Hepatocyte (in vitro differentiated cells): Measurements from ENCODE around the gene COL4A3. TPM values are rescaled to one million over a fixed set of nuclear protein-coding genes. Genes with fewer than 3 reads are reported as not detected.

ENCODE experiments used
- DNase-seq: peaks from one replicate; pipeline ENCODE4 v3.0.0-alpha.2; 2016; ENCODE audit warnings: low spot score
- H2AFZ ChIP-seq: fragments of 200-600 bp; sonication (generic); 2 replicates; pipeline ENCODE4 v1.6.0; 2016; ENCODE audit warnings: antibody characterized with exemption, mild to moderate bottlenecking
- H3K27ac ChIP-seq: fragments of 200-600 bp; sonication (generic); 2 replicates; pipeline ENCODE4 v1.5.1; 2016; ENCODE audit warnings: mild to moderate bottlenecking
- H3K27me3 ChIP-seq: fragments of 200-600 bp; sonication (generic); 2 replicates; pipeline ENCODE4 v1.6.1; 2016
- H3K36me3 ChIP-seq: fragments of 200-600 bp; sonication (generic); replicated peaks from 2 replicates; pipeline ENCODE4 v1.5.1; 2016; ENCODE audit warnings: low read depth; ENCODE audit not compliant: insufficient read depth
- H3K4me1 ChIP-seq: fragments of 200-600 bp; sonication (generic); 2 replicates; pipeline ENCODE4 v1.5.1; 2016; ENCODE audit warnings: mild to moderate bottlenecking, moderate library complexity; ENCODE audit not compliant: insufficient read depth
- H3K4me2 ChIP-seq: fragments of 200-600 bp; sonication (generic); 2 replicates; pipeline ENCODE4 v1.6.0; 2016
- H3K4me3 ChIP-seq: fragments of 200-600 bp; sonication (generic); 2 replicates; pipeline ENCODE4 v1.5.1; 2016; ENCODE audit warnings: mild to moderate bottlenecking
- H3K79me2 ChIP-seq: fragments of 200-600 bp; sonication (generic); 2 replicates; pipeline ENCODE4 v1.6.0; 2017; ENCODE audit warnings: mild to moderate bottlenecking
- H3K9me2 ChIP-seq: fragments of 200-600 bp; sonication (generic); replicated peaks from 2 replicates; pipeline ENCODE4 v1.6.0; 2017; ENCODE audit warnings: mild to moderate bottlenecking; ENCODE audit not compliant: insufficient read depth
- H3K9me3 ChIP-seq: fragments of 200-600 bp; sonication (generic); 2 replicates; pipeline ENCODE4 v1.5.1; 2016; ENCODE audit warnings: low read depth, mild to moderate bottlenecking
- H4K20me1 ChIP-seq: fragments of 200-600 bp; sonication (generic); 2 replicates; pipeline ENCODE4 v1.6.0; 2016; ENCODE audit warnings: mild to moderate bottlenecking; ENCODE audit not compliant: insufficient read depth, poor library complexity, severe bottlenecking
- CTCF ChIP-seq: fragments of 200-600 bp; sonication (generic); IDR thresholded peaks from 2 replicates; pipeline ENCODE4 v1.5.1; 2016; ENCODE audit warnings: antibody characterized with exemption, mild to moderate bottlenecking; ENCODE audit not compliant: poor library complexity
- EZH2 ChIP-seq: fragments of 200-600 bp; sonication (generic); IDR thresholded peaks from 2 replicates; pipeline ENCODE4 v1.6.1; 2016; ENCODE audit warnings: antibody characterized with exemption, mild to moderate bottlenecking, borderline replicate concordance
- EZH2phosphoT487 ChIP-seq: fragments of 200-600 bp; sonication (generic); IDR thresholded peaks from one replicate; pipeline ENCODE4 v1.6.1; 2018; ENCODE audit warnings: antibody characterized with exemption, mild to moderate bottlenecking, low read depth, moderate library complexity; ENCODE audit not compliant: unreplicated experiment, severe bottlenecking
- WGBS: methylation state at CpG from one replicate; pipeline ENCODE4 v1.1.6; 2016; ENCODE audit warnings: low lambda C conversion rate; ENCODE audit errors: missing lambda C conversion rate; 5-methylcytosine and 5-hydroxymethylcytosine counted together
- polyA plus RNA-seq: library from polyadenylated mRNA; unstranded; fragments of >200 nt; fragmentation: Nextera tagmentation; extraction: Ambion mirVana; gene quantifications from 2 replicates; pipeline ENCODE4 v1.2.1, GENCODE V29; 2016
- total RNA-seq: library from RNA; depleted of rRNA; stranded (reverse); fragments of >200 nt; gene quantifications from 2 replicates; pipeline ENCODE4 v1.2.3, GENCODE V29; 2014

COL4A3 gene
- total and polyA plus RNA-seq, 2 experiments from 2014 or later: 0.50 TPM; not detected in 1

GRCh38 chr2:227185615-227186232 is 21.3 kb downstream of the COL4A3 start:
- TF ChIP-seq CTCF (no peak), EZH2phosphoT487 (no peak), EZH2 (no peak)
- 93% methylated on average over 6 of the region's 6 CpGs for WGBS
- Histone ChIP-seq H3K36me3 (no peaks in the 10 kb centered on the region), H2AFZ (no peak overlapping the region), H3K4me2 (no peak overlapping the region), H3K4me1 (no peaks in the 10 kb centered on the region), H3K27ac (no peak overlapping the region), H3K4me3 (no peak overlapping the region), H3K27me3 (no peaks in the 10 kb centered on the region), H3K9me2 (no peaks in the 10 kb centered on the region), H3K79me2 (no peaks in the 10 kb centered on the region), H3K9me3 (no peaks in the 10 kb centered on the region), H4K20me1 (no peaks in the 10 kb centered on the region)
- DNase-seq: no peak

- Histone ChIP-seq H4K20me1 (no peaks in the 10 kb centered on the region), H3K36me3 (no peaks in the 10 kb centered on the region), H3K79me2 (no peaks in the 10 kb centered on the region), H3K4me3 (no peak overlapping the region), H3K4me2 (no peak overlapping the region), H3K27ac (no peak overlapping the region), H3K27me3 (no peaks in the 10 kb centered on the region), H3K4me1 (no peaks in the 10 kb centered on the region), H2AFZ (no peak overlapping the region), H3K9me3 (no peaks in the 10 kb centered on the region), H3K9me2 (no peaks in the 10 kb centered on the region)
- WGBS: 56% methylated on average over 1 of the region's 1 CpG
- no peak for DNase-seq
- no peak for TF ChIP-seq EZH2phosphoT487
Measured at GRCh38 chr2:227186751-227187150, 22.3 kb downstream of the COL4A3 start.

DNA sequence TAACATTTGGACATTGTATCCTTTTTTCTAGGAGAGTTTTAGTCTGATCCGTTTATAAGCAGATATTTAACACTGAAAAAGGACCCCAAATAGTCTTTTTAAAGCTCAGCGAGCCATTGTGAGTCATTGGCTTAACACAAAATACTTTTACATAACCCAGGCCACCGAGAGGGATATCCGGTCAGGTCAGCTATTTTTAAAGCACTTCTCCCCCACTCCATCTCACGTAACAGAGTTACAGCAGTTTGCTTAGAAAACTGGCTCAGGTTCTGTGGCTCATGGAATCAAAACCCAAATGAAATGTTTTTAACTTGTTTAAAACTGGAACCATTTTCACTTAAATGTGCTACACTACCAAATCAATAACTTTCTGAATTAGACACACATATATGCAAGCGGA is 23.9 kb downstream of the COL4A3 start:
- no peak overlapping the region for H2AFZ ChIP-seq
- no peaks in the 10 kb centered on the region for H4K20me1 ChIP-seq
- no peaks in the 10 kb centered on the region for H3K27me3 ChIP-seq
- H3K4me2 ChIP-seq: no peak overlapping the region
- TF ChIP-seq CTCF (no peak), EZH2 (no peak), EZH2phosphoT487 (no peak)
- peak; percentile 22 for DNase-seq
- no peaks in the 10 kb centered on the region for H3K36me3 ChIP-seq
- H3K4me3 ChIP-seq: no peak overlapping the region
- WGBS: 42% methylated on average over 6 of the region's 6 CpGs
- H3K9me2 ChIP-seq: no peaks in the 10 kb centered on the region
- no peaks in the 10 kb centered on the region for H3K79me2 ChIP-seq
- no peak overlapping the region for H3K27ac ChIP-seq
- no peaks in the 10 kb centered on the region for H3K9me3 ChIP-seq
- H3K4me1 ChIP-seq: no peaks in the 10 kb centered on the region

DNA sequence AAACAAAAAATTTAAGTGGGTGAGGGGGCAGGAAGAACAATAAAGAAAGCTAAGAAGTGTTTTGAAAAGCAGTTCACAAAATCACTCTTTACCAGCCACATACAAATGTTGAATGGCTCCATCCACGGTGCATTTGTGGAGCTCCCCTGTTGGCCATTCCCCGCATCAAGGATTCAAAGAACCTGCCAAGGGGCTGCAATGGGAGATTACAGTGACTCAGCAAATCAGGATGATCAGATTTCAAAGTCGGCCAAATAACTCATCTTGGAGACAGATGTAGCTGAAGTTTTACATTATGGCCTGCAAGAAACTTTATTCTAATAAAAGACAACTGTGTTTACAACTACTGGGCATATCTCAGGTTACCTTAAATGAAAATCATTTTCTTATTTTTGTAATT is 26.9 kb downstream of the COL4A3 start:
- no peak overlapping the region for H3K27ac ChIP-seq
- DNase-seq: no peak
- H3K4me1 ChIP-seq: no peaks in the 10 kb centered on the region
- no peaks in the 10 kb centered on the region for H3K9me3 ChIP-seq
- H3K4me2 ChIP-seq: no peak overlapping the region
- H3K4me3 ChIP-seq: no peak overlapping the region
- 36% methylated on average over 3 of the region's 3 CpGs for WGBS
- H3K36me3 ChIP-seq: no peaks in the 10 kb centered on the region
- H4K20me1 ChIP-seq: no peaks in the 10 kb centered on the region
- no peaks in the 10 kb centered on the region for H3K9me2 ChIP-seq
- no peak overlapping the region for H2AFZ ChIP-seq
- no peaks in the 10 kb centered on the region for H3K79me2 ChIP-seq
- no peaks in the 10 kb centered on the region for H3K27me3 ChIP-seq
- TF ChIP-seq CTCF: no peak
- no peak for TF ChIP-seq EZH2
- no peak for TF ChIP-seq EZH2phosphoT487
